GM18868 (cell line): ENCODE data around the gene ANKRD55.
"Not testable (repeated sequence)": the region's sequence is repeated elsewhere in the genome, so short reads cannot be mapped to it uniquely, and the experiment has no call there.

Experiments
- ATAC-seq: cut with Tn5 transposase; IDR thresholded peaks from one replicate; pipeline ENCODE4 v1.9.1; 2021; ENCODE audit warnings: mild to moderate bottlenecking, moderate library complexity; ENCODE audit not compliant: unreplicated experiment

ANKRD55 gene

DNA sequence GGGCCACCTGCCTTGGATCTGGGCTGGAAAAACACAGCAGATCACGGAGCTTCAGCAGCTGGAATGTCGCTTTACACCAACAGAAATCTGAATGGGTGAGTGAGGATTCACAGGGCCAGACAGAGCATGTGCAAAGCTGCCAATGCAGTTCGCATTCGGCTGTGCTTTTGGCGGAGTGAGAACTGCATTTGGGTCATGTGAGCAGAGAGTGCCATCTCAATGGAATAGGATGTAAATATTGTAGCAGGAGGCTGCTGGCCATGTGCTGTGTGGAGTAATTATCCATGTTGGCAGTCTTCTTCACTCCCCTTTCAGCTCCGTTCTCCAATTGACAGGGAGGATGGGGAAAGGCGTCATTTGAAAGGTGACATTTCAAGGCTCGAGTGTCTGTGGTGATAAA, at the start of gene ANKRD55:
Gene ANKRD55 (minus strand): TSS at position 101 of the 400 bp plus-strand sequence. CDS start 417 bp downstream, outside the sequence.
- ATAC-seq: no peak

DNA sequence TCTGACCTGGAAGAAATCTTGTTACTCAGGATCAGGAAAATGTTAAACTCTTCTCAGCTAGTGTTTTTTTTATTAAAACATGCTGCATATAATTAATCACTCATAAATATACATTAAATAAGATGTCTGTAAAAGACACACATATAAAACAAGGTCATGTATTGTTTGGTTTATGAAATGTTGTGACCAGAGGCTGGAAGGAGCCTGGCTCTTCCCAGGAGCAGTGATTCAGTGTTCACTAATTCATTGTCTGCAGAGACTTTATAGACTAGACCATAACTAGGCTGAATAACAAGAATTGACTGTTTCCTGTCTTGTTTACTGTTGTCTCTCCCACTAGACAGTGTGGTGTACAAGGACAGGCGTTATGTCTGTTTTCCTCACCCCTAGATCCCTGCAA, 49.1 kb upstream of the ANKRD55 start:
- no peak for ATAC-seq

DNA sequence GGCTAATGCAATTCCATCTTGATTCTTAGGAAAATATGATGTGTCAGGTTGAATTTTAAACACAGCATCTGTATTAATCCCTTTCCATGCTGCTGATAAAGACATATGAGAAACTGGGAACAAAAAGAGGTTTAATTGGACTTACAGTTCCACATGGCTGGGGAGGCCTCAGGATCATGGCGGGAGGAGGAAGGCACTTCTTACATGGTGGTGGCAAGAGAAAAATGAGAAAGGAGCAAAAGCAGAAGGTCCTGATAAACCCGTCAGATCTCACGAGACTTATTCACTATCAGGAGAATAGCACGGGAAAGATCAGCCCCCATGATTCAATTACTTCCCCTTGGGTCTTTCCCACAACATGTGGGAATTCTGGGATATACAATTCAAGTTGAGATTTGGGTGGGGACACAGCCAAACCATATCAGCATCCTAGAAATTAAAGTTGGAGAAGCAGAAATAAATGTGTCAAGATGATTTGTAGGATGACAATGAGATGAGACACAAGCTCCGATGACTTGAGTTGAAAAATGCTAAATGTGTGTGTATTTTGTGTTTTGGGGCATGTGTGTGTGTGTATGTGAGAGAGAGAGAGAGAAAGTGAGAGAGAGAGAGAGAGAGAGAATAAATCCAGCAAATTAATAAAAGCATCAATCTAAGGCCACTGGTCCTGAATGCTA, 48.5 kb upstream of the ANKRD55 start:
- no peak for ATAC-seq

DNA sequence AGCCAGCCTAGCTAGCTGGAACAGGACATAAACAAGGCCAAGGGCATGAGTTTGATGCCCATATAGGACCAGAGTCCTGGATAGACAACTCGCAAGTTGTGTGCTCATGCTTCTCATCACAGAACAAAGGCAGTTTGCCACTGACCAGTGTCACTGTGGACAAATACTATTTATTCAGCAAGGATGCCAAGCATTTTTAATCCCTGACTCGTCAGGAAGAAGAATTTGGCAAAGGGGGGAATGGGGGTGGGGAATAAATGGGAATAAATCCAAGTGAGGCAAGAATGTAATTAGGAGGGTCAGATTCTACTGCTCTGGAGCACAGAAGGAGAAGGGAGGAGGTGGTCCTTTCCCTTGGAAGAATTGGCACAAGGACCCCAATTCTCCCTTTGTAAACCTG, 46.8 kb upstream of the ANKRD55 start:
- no peak for ATAC-seq

DNA sequence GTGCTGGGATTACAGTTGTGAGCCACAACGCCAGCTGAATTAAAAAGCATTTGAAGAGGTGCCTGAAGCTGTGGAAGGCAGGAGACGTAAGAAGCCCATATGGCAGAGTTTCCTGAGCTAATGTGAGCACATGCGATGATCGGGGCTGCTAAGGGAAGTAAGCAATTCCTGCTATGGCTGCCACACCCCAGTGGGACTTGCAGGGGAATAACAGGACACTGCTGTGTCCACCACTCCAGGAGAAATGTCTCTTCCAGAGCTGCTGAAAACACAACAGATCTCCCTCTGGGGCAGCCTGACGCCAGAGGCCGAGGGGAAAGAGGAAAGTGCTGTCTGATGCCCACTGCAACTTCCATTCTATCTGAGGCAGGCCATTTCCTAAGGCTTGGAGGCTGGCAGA, 46.2 kb upstream of the ANKRD55 start:
- ATAC-seq: no peak

DNA sequence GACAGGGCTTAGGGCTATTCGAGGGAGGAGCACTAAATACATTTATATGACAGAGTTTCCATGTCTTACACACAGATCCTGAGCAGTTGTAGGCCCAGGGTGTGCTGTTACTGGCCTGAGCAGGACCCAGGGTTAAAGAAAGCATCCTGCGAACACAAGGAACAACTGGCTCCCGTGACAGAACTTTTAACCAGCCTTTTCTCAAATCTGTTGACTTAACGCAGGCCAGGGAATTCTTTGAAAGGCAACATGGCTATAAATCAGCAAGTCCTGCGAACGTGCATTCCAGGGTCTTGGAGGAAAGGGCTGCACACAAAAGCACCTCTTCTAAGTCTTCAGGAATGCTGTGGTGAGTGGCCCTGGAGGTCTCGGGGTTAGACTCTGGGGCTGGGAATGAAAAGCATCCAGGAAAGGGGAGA, 45.2 kb upstream of the ANKRD55 start:
- ATAC-seq: no peak

DNA sequence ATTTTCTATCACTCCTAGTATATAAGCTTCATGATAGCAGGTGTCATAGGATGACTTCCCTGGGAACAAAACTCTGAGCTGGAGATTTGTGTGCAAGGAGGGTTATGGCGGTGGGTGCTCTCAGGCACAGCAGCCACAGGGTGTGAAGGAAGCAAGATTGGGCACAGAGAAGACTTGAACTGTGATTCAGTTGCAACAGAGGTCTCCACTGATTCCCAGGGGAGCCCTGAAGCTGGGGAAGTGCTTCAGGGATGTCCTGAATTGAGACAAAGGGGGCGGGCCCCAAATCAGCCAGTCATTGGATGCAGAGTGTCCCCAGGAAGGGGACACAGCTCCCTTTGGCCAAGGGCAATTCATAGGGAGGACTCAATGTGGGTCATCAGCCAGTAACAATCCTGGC, 44.4 kb upstream of the ANKRD55 start:
- no peak for ATAC-seq

DNA sequence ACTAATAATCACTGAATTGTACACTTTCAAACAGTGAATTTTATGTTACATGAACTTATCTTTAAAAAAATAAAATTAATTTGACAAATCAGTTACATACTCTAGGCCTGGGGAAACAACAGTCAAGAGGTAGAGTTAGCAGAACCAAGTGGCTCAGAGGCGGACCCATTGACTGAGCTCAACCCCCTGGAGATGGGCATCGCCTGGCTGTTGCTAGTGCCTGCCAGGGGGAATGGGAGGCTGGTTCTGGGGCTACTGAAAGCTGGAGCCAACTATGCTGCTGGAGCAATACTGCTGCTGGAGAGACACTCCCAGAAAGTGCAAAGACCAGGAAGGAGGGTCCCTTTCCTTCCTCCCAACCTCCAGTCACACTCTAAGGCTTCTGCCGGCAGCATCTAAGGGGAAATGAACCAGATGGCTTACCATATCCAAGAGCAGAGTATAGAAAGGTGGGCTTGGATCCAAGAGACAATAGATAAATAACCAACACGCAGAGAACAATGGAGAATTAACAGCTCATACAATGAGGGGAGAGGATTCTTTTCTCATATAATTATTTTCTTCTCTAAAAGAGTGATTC, 40.3 kb upstream of the ANKRD55 start:
- ATAC-seq: no peak

DNA sequence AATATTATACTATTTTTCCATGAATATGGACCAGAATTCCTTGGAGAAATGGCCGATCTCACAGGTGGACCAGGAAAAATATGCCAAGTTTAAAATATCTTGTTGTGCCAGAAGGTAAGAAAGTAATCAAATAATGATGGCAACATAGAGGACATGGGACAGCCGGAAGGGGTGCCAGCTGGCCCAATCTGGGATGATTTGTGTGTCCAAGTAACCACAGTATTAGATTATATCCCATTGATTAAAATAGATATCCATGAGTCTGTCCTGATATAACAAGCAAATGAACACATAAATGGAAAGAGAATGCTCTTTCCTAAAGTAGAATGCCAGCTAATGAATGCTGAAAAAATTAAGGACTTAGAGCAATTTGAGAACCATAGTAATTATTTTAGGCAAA, 39.6 kb upstream of the ANKRD55 start:
- ATAC-seq: no peak

DNA sequence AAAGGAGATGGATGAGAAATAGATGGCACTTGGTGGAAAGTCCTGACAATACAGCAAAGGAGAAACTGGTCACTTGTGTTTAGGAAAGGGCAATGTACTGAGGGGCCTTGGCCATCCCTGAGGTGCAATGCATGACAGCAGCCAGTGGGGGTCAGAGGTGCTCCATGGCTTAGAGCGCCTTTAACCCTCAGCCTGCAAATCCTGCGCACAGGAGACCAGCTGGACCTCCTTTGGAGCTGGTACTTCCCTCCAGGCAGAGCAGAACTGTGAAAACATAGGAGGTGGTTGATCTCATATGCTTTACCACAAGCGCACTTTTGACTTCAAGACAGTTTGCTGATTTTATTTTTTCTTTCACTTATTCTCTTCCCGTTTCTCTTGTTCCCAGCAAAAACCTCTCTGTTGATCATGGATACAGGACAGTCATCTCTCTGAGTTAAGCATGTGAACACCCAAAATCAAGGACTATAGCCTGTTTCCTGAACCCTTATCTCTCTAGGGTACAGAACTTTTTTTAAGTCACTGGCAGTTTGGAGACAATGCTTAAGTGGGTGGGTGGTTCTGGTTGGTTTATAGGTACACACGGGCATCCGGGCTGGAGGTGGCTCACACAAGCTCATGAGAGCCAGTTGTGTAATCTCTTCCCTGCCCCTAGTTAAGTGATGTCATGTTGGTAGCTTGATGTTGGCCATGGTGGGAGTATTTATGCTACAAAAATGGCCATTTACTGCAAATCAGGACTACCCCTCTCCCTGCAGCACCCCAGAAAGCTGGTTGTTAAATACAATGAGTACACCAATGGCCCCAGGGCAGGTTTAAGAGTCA, 37.6 kb upstream of the ANKRD55 start:
- ATAC-seq: peak; percentile 90

DNA sequence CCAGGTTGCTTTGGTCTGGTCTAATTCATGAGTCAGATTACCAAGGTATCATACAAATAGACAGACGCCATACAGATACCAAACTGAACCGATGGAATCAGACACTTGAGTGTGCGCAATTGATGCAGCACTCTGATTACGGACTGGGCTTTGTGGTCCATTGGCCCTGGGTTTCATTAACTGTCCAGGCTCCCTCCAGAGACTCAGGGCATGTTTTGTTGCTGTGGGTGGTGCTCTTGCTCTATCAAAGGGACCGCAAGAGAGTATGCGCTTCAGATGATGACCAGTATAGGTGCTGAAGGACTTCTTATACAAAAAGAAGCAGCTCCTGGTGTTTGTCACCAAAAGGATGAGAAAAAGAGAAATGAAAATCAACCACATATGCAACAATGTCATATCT, 36.9 kb upstream of the ANKRD55 start:
- no peak for ATAC-seq

DNA sequence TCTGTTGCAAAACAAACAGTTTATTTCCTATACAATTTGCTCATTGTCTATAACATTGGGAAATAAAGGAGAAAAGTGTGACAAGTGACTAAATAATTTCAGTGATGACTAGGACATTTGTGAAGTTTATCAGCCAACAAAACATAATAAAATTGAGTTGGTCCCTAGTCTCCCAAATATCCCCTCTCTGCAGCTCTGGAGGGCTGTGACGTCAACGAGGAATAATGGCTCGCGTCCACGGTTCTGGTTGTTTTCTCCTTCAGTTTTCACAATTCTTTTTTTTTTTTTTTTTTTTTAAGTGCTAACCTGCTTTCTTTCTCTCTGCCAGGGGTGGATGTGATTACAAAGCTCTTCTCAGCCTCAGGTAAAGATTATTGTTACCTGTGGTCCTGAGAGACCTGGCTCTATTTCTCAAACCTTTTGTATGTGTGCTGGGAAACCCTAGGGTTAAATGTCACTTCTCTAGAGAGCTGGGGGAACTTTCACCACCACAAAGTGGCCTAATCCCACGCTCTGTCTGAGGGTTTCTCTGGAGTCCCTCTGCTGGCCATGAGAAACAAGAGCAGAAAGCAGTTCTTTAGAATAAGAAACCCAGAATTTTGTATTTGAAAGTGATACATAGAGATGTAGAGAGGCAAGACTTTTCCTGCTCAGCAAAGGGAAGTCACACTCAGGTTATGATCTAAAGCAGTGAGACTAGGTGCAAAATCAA, 36.2 kb upstream of the ANKRD55 start:
- peak; percentile 77 for ATAC-seq

DNA sequence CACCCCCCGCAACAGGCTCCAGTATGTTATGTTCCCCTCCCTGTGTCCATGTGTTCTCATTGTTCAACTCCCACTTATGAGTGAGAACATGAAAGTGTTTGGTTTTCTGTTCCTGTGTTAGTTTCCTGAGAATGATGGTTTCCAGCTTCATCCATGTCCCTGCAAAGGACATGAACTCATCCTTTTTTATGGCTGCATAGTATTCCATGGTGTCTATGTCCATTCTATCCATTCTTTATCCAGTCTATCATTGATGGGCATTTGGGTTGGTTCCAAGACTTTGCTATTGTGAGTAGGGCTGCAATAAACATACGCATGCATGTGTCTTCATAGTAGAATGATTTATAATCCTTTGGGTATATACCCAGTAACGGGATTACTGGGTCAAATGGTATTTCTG, 35.6 kb upstream of the ANKRD55 start:
- not testable (repeated sequence) for ATAC-seq

DNA sequence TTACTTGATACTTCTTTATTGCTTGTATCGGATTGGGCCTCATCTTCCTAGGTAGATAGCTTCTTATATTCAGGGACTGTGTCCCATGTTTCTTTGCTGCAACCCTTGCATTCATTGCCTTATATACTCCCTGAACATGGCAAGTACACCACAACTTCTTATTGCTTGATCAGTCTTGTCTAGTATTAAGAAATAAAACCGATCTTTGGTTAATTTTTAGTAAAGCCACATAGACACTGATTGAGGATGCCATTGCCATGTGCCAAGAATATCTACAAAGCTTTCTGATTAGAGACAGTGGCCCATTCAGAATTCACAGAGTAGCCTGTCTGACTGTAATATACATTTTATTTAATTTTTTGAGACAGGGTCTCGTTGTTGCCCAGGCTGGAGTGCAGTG, 34.7 kb upstream of the ANKRD55 start:
- ATAC-seq: no peak

DNA sequence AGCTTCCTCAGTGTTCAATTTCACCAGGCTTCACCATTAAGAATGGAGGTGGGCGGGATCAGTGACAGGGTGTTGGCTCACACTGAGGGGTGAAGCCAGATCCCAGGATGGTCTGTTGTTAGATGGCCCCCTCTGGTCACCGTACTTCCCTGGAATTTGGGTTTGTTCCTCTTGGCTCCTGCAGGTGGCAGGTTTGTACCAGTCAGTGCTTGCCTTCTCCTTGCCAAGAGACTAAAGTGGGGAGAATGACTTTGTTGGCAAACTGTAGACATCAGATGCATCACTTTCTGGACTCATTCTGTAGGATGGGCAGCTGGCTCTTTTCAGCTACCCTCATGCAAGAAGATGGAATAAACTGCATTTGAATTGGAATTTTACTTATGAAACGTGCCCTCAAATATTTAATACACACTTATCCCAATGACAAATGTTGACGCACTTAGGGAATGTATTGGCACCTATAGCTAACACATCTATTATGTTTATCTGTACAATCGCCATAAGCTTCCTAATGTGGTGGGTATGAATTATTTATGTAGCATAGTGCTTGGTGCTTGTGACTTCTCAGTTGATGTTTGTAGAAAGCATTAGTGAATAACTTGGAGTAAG, 31.4 kb upstream of the ANKRD55 start:
- ATAC-seq: no peak

DNA sequence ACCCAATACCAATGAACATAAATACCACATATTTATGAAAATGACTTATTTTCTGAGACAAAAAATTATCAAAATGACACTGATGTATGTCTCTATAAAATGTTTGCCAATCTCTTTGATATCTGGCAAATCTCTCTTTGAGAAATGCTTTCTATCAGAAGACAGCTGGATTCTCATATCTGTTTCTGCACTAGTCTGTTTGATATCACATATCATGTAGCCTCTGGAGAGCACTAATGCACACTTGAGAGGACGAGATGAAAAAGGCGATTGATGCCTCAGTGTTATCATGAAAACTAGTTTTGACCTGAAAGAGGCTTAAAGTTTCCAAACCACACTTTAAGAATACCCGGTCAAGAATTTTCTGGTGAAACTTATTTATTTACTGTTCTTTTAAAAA, 29.1 kb upstream of the ANKRD55 start:
- ATAC-seq: no peak

DNA sequence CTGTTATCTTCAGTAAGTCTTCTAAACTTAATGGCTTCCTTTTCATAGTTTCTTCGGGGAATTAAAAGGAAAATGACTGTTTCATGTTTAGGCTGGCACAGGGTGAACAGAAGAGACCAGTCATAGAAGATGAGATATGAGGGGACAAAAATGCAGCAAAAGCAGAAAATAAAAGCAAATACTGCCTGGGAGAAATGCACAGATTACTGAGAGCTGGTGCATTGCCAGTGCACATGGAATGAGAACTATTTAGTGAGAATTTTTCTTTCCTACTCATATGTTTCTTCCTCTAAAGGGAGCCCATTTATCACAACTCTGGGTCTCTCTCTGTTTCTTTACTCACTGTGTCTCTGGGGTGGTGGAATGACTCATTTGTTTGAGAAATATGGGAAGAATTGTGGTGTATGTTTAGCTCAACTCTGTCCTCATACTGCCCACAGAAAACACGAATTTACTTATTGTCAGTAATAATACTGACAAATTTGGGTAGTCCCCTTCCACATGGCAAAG, 25.9 kb upstream of the ANKRD55 start:
- ATAC-seq: peak; percentile 89

DNA sequence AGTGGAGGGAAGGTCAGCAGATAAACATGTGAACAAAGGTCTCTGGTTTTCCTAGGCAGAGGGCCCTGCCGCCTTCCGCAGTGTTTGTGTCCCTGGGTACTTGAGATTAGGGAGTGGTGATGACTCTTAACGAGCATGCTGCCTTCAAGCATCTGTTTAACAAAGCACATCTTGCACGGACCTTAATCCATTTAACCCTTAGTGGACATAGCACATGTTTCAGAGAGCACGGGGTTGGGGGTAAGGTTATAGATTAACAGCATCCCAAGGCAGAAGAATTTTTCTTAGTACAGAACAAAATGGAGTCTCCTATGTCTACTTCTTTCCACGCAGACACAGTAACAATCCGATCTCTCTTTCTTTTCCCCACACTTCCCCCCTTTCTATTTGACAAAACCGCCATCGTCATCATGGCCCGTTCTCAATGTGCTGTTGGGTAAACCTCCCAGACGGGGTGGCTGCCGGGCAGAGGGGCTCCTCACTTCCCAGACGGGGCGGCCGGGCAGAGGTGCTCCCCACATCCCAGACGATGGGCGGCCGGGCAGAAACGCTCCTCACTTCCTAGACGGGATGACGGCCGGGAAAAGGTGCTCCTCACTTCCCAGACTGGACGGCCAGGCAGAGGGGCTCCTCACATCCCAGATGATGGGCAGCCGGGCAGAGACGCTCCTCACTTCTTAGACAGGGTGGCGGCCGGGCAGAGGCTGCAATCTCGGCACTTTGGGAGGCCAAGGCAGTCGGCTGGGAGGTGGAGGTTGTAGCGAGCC, 24.8 kb upstream of the ANKRD55 start:
- not testable (repeated sequence) for ATAC-seq

DNA sequence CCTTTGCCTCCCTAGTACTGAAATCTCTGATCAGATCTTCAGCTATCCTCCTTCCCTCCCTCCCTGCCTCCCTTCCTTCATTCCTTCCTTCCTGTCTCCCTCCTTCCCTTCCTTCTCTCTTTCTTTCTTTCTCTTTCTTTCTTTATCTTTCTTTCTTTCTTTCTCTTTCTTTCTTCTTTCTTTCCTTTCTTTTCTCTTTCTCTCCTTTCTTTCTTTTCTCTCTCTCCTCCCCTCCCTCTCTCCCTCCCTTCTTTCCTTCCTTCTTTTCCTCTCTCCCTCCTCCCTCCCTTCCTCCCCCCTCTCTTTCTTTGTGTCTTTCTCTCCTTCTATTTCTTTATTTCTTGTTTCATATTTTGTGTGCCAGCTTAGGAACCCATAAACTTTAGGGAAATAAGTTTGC, 23.9 kb upstream of the ANKRD55 start:
- no peak for ATAC-seq

DNA sequence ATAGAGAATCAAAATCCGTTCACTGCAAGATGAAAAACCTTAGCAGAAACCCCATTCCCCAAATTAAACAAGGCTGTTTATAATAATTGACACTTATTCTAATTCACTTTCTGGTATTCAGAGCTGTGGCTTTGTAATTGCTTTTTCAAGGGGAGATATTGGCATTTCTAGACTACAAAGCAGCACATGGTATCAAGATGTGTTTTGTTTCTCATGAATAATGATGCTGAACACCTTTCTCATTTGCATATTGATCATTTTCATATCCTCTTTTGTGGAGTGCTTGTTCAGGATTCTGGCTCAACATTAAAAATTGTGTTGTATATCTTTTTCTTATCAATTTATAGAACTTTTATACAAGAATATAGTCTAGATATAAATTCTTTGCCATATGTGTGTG, 22.4 kb upstream of the ANKRD55 start:
- ATAC-seq: no peak
